ENCODE results near the gene DAGLA. TPM values are rescaled to one million over a fixed set of nuclear protein-coding genes. Genes with fewer than 3 reads are reported as not detected.

DAGLA gene
- total RNA-seq, 1 experiment from 2014 or later: 10.9 TPM

GRCh38 chr11:61756452-61757212 is 76.4 kb downstream of the DAGLA start:
- Histone ChIP-seq H3K27me3 (replicated peaks; ENCODE audit: insufficient read depth, low read depth, low read length, poor library complexity) (no peaks in the 10 kb centered on the region), H3K4me1 (ENCODE audit: insufficient read depth, low read length, poor library complexity, severe bottlenecking) (peaks cover 26% of the 10 kb centered on the region), H3K36me3 (ENCODE audit: insufficient read depth, low read length, poor library complexity, severe bottlenecking) (no peaks in the 10 kb centered on the region), H3K27ac (ENCODE audit: low read depth, low read length, poor library complexity, severe bottlenecking) (peak overlapping the region; percentile 22), H3K4me3 (ENCODE audit: low read depth, low read length, poor library complexity, severe bottlenecking) (no peak overlapping the region), H3K9me3 (ENCODE audit: low read depth, low read length, poor library complexity, severe bottlenecking) (no peaks in the 10 kb centered on the region)
- TF ChIP-seq, protein P1, sequence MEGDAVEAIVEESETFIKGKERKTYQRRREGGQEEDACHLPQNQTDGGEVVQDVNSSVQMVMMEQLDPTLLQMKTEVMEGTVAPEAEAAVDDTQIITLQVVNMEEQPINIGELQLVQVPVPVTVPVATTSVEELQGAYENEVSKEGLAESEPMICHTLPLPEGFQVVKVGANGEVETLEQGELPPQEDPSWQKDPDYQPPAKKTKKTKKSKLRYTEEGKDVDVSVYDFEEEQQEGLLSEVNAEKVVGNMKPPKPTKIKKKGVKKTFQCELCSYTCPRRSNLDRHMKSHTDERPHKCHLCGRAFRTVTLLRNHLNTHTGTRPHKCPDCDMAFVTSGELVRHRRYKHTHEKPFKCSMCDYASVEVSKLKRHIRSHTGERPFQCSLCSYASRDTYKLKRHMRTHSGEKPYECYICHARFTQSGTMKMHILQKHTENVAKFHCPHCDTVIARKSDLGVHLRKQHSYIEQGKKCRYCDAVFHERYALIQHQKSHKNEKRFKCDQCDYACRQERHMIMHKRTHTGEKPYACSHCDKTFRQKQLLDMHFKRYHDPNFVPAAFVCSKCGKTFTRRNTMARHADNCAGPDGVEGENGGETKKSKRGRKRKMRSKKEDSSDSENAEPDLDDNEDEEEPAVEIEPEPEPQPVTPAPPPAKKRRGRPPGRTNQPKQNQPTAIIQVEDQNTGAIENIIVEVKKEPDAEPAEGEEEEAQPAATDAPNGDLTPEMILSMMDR (conservative IDR thresholded peaks at IDR 0.05; ENCODE audit: low read depth, low read length): no peak
- TF ChIP-seq EZH2 (IDR thresholded peaks at IDR 0.05; ENCODE audit: borderline replicate concordance, low read depth, low read length, poor library complexity, severe bottlenecking): no peak
- DNase-seq (ENCODE audit: low spot score): peak; percentile 79
- intact Hi-C loops (cut with micrococcal nuclease; ENCODE audit: unreplicated experiment): no loop called here
- ChIA-PET POLR2A (ENCODE audit: low non-redundant PET) (no interaction called here), CTCF (no interaction called here)
- BruUV-seq (replicated peaks): no TSS peak

- POLR2A ChIA-PET (ENCODE audit: low non-redundant PET): no interaction called here
- H3K9me3 ChIP-seq (ENCODE audit: low read depth, low read length, poor library complexity, severe bottlenecking): no peaks in the 10 kb centered on the region
- no TSS peak for BruUV-seq (replicated peaks)
These were observed 77.1 kb downstream of the DAGLA start for GRCh38 chr11:61757213-61757862.

GRCh38 chr11:61760946-61761345 is 80.8 kb downstream of the DAGLA start:
- H3K4me3 ChIP-seq (ENCODE audit: low read depth, low read length, poor library complexity, severe bottlenecking): no peak overlapping the region
- no peak for TF ChIP-seq EZH2 (IDR thresholded peaks at IDR 0.05; ENCODE audit: borderline replicate concordance, low read depth, low read length, poor library complexity, severe bottlenecking)
- TF ChIP-seq, protein P1 (conservative IDR thresholded peaks at IDR 0.05; ENCODE audit: low read depth, low read length): no peak
- H3K36me3 ChIP-seq (ENCODE audit: insufficient read depth, low read length, poor library complexity, severe bottlenecking): no peaks in the 10 kb centered on the region
- H3K27me3 ChIP-seq (replicated peaks; ENCODE audit: insufficient read depth, low read depth, low read length, poor library complexity): no peaks in the 10 kb centered on the region
- no TSS peak for BruUV-seq (replicated peaks)
- intact Hi-C loops (cut with micrococcal nuclease; ENCODE audit: unreplicated experiment): no loop called here
- POLR2A ChIA-PET (ENCODE audit: low non-redundant PET): no interaction called here
- H3K4me1 ChIP-seq (ENCODE audit: insufficient read depth, low read length, poor library complexity, severe bottlenecking): peaks cover 33% of the 10 kb centered on the region
- no peak overlapping the region for H3K27ac ChIP-seq (ENCODE audit: low read depth, low read length, poor library complexity, severe bottlenecking)
- no peak for DNase-seq (ENCODE audit: low spot score)
- no peaks in the 10 kb centered on the region for H3K9me3 ChIP-seq (ENCODE audit: low read depth, low read length, poor library complexity, severe bottlenecking)
- CTCF ChIA-PET: interaction anchor here (0.9 kb wide), 1 partner anchor 16 kb away, joined by 5 read pairs; no protein-coding TSS in a partner anchor

More at GRCh38 chr11:61757213-61757862, 77.1 kb downstream of the DAGLA start:
- peak overlapping the region; percentile 22 for H3K27ac ChIP-seq (ENCODE audit: low read depth, low read length, poor library complexity, severe bottlenecking)
- H3K4me1 ChIP-seq (ENCODE audit: insufficient read depth, low read length, poor library complexity, severe bottlenecking): peaks cover 29% of the 10 kb centered on the region
- no peak overlapping the region for H3K4me3 ChIP-seq (ENCODE audit: low read depth, low read length, poor library complexity, severe bottlenecking)
- no peak for TF ChIP-seq EZH2 (IDR thresholded peaks at IDR 0.05; ENCODE audit: borderline replicate concordance, low read depth, low read length, poor library complexity, severe bottlenecking)
- TF ChIP-seq, protein P1 (conservative IDR thresholded peaks at IDR 0.05; ENCODE audit: low read depth, low read length): no peak
- H3K36me3 ChIP-seq (ENCODE audit: insufficient read depth, low read length, poor library complexity, severe bottlenecking): no peaks in the 10 kb centered on the region
- no peak for DNase-seq (ENCODE audit: low spot score)
- CTCF ChIA-PET: no interaction called here
- intact Hi-C loops (cut with micrococcal nuclease; ENCODE audit: unreplicated experiment): no loop called here
- H3K27me3 ChIP-seq (replicated peaks; ENCODE audit: insufficient read depth, low read depth, low read length, poor library complexity): no peaks in the 10 kb centered on the region
